ENCODE measurements around the gene JPH3.

- no peak for TF ChIP-seq CTCF (IDR thresholded peaks at IDR 0.05)
- TF ChIP-seq POLR2A (IDR thresholded peaks at IDR 0.05): no peak
Observed at GRCh38 chr16:87569601-87570571, 32.4 kb upstream of the JPH3 start.

Data from tibial nerve (tissue), 3 donors.